Hippocampal formation (tissue), 2 donors: ENCODE measurements around the gene GOLGA2.

ENCODE experiments used
- DNase-seq, 2 donors: peaks; one replicate each; lab custom pipeline; 2025; lab: John Stamatoyannopoulos, UW

Gene GOLGA2

DNA sequence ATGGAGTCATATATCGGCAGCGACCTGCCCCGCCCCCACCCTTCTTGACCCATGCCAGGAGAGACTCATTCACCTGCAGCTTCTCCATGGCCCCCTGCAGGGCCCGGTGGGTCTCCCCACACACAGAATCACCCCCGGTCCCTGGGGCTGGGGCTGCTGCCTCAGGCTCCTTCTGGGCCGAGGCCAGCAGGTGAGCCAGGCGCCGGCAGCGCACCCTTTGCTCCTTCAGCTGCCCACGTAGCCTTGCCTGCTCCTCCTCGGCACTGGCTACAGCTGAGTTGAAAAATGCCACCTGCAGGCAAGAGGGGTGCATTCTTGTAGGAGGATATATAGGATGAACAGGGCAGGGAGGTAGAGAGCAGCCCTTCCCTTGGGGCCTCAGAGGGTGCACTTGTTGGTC, 17.9 kb downstream of the GOLGA2 start:
- DNase-seq, result no peak

GRCh38 chr9:128257086-128257825, 18.6 kb downstream of the GOLGA2 start:
- DNase-seq, result no peak

DNA sequence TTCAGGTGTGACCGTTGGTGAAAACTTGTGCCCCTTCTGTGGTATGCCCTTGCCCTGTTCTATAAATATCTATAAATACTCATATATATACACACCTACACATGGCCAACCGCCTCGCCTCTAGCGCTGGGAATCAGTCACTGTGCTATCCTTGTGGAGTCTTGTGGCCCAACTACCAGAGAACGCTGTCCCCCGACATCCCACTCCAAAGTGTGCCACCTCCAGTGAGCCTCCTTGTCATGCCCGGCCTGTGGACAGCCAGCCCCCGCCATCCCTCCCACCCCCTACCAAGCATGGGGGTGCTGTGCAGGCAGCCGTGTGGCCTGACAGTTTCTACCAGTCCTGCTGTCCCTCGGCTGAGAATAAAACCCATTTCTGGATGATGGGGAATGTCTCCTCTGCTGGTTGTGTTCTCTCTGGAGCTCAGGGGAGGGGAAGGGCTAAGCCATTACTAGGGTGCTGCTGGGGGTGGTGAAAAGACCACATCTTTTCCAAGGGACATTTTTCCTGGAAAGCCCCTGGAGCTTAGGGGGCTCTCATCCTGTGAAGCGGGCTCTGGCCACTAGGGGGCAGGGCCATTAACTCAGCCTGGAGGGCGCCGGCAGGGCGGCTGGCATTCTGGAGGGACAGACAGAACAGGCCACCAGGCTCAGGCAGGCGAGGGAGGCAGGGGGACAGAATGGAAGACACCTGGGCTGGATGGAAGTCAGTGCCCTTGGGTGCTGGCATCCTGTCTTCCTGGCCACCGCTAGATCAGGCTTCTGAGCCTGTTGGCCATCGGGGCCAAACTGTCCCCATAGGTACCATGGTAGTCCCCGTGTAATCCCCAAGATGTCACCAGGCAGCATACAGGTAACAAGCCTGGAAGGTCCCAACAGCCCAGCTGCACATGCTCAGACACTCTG, 20.7 kb downstream of the GOLGA2 start:
- peak; percentile 20 to 26 for DNase-seq

DNA sequence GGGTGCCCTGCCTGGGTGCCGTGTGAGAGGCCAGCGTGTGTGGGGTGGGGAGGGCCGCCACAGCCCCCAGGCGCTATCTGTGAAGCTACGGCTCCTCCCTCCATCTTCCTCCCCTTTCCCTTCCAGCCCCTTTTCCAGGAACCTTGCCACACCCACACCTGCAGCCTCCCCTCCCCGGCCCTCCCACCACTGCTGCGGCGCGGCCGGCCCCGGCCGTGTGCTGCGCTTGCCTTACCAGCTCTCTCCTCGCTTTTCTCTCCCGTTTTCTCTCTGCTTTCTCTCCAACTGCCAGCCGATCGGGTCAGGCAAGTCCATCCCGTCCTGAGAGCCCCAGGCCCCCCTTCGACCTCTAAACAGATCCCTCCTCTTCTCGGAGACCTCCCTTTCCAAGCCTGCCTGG, 21.4 kb downstream of the GOLGA2 start:
- no peak for DNase-seq

- DNase-seq, result no peak
Measured at GRCh38 chr9:128253991-128254346, 21.8 kb downstream of the GOLGA2 start.

DNA sequence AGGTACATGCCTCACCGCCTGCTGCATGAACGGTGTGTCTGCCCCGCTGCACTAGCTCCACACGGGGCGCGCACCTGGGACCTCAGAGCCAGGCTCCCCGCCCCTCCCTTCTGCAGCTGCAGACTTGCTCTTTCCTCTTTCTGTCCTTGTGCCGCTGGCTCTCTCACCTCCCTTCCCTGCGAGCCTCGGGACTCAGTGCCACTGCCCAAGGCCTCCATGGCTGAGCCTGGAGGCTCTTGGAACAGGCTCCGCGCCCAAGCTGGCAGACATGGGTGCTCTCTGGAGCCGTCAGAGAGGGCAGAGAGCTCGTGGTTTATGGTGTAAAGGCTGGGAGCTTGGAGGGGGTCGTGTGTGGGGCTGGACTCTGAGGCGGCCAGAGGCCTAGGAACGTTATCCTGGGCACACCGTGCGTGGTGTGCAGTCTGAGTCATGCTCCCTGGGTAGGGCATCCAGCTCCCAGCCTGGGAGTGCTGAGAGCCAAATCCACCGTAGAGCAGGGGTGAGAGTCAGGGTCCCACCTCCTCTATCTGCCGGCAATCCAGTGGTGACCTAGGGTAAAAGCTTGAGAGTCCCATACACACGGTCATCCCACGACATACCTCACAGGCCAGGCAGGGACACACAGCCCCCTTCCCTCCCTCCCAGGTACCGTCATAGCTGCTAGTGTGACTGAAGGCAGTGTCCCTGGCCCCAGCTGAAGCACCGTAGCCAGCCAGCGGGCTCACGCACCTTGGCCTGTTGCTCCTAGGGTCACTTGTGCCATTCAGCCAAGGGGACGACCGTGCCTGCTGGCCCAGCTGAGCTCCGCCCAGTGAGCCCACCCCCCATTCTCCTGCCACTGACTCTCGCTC, 22.4 kb downstream of the GOLGA2 start:
- no peak for DNase-seq

DNA sequence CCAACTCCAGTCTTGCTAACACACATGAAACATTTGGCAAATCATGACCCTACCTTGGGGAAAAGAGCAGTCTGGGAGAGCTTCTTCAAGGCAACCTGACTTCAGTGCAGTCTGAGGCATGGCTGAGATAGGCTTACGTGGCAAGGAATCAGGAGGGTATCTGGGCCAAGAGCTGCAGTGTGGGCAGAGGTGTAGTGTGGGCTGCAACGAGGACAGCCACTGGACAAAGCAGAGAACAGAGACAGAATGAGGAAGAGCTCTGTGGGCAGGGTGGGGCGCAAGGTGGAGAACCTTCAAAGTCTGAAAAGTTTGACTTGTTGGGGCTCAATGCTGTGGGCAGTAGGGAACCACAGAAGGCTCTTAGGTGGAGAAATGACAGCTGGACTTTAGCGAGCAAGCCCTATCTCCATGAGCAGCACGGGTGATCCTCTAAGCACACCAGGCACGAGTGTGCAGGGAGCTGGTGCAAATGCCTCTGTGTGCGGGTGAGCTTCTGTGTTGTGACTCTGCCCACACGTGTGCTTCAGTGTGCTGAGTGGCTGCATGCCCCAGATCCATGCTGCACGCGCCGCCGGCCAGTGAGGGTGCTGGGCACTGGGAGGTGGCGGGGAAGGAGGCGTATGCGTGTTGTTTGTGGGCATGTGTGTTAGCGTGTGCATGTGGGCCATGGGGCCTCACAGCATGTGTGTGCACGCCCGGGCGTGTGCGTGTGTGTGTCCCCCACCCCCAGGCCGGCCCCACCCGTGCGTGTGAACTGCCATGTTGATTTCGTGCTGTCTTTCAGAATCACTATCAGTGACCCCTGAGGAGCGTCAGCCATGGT, 23.3 kb downstream of the GOLGA2 start:
- no peak for DNase-seq

GRCh38 chr9:128251732-128252100, 24.1 kb downstream of the GOLGA2 start:
- DNase-seq, result no peak

DNA sequence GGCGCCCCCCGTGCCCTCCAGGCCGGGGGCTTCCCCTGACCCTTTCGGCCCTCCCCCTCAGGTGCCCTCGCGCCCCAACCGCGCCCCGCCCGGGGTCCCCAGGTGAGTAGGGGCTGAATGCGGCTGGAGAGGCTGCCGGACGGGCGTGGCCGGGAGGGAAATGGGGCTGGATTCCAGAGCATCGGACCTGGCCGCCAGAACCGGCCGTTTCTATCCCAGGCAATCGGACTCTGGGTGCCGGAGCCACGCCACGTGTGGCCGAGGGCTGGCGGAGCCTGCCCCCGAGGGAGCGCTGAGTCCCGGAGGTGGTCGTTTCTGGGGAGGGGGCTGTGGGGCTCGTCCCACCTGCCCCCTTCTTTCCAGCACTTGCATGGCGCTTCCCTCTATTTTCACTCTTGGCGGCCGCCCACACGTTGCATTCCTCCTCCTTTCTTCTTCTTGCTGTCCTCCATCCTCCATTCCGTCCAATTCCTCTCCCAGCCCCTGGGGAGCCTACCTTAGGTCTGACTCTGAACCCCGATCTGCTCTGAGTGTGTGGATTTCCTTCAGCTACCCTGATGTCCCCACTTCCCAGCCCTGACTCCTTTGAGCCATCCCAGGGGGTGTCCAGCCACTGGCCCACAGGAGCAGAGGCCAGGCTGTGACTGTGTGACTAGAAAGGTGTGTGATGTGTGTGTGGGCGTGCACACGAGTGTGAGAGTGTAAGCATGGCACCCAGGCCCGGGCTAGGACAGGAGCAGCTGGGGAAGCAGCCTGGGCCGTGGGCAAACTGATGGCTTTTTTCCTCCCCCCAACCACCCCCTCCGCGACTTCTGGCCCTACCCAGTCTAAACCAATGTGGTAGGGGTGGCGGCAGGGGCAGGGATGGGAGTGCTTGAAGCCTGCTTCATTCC, 24.7 kb downstream of the GOLGA2 start:
- no peak for DNase-seq

- peak in 1 of 2 donors; percentile 36 for DNase-seq
Measured at GRCh38 chr9:128249908-128250838, 25.6 kb downstream of the GOLGA2 start.

- DNase-seq, result no peak
Measured at GRCh38 chr9:128249558-128249907, 26.3 kb downstream of the GOLGA2 start.

- no peak for DNase-seq
Measured at GRCh38 chr9:128247226-128247803, 28.5 kb downstream of the GOLGA2 start.

DNA sequence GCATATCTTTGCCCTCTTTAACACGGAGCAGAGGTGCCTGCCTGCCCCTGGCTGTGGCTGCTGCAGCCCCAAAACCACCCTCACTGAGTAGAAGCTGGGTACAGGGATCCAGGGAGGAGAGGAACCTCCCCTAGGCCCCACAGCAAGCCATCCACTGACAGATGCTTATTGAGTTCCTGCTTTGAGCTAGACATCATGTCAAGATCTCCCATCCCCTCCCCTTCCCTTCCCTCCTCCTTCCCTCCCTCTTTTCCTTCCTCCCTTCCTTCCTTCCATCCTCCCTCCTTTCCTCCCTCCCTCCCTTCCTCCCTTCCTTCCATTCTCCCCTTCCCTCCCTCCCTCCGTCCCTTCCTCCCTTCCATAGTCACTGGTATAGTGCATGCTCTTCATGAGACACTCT, 29.3 kb downstream of the GOLGA2 start:
- no peak for DNase-seq

DNA sequence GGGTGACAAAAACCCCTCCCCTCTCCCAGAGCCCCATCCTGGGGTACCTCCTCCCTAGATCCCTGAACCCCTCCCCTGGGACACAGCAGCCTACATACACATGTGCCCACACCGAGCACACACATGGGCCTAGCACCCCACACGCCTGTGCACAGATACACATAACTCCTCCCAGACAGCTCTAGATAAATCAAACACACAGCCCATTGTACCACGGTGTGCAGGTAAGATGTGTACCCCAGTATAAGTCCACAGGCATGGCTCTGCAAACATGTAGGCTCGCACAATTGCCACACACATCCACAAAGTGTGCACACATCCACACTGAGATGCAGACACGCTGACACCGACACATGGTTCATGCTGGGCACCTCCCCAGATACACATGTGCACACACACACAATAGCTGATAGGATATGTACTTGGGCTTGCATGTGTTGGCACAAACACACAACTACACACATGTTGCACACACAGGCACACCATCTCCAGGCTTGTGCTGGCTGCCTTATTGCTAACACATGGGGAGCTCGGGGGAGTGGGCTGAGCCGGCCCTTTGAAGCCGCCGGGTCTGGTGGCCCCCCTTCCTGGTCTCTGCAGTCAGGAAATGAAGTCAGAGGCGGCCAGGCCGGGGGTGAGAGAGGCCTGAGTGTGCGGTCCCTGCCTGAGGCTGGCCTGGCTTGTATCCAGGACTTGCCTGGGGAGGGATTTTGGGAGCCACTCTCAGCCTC, 30.2 kb downstream of the GOLGA2 start:
- DNase-seq, result no peak

GRCh38 chr9:128244837-128245231, 31.0 kb downstream of the GOLGA2 start:
- no peak for DNase-seq

- no peak for DNase-seq
Measured at GRCh38 chr9:128244091-128244836, 31.5 kb downstream of the GOLGA2 start.

DNA sequence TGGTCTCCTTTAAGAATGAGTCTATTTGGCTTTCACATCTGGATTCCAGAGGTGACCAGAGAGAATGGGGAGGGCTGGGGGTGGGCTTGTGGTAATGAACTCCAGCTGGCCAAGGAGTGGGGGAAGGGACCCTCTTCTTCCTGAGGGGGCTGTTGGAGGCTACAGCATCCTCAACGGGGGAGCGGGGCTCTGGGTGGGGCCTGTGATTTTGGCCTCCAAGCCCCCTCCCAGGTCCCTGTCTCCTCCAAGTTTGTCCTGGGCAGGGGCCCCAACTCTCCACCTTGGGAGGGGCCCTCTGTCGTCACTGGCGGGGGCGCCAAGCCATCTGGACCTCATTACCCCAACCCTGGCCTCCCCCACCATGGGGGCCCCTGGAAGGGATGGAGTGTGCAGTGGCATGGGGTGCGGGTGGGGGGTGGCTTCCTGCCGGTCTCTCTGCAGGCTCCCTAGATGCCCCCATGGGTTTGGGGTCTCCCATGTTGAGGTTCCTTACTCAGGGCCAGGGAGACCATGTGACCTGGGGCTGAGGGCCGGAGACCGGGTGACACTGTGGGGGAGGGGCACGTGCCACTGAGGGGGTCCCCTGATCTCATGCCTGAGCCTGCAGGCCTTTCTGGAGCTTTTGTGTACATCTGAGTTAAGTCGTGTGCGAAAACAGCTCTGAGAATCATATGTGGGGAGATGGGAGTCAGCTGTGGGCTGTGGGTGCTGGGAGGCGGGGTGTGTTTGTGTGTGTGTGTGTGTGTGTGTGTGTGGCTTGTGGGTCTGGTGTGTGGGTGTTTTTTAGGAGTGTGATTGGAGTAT, 32.4 kb downstream of the GOLGA2 start:
- no peak for DNase-seq
